UCSD-AML1 (cell line): ENCODE data around the gene OPRL1.
"Not testable (repeated sequence)": the region's sequence is repeated elsewhere in the genome, so short reads cannot be mapped to it uniquely, and the experiment has no call there.

Experiments used
- DNase-seq: peaks from one replicate; lab custom pipeline; 2025; ENCODE audit not compliant: unreplicated experiment; lab: John Stamatoyannopoulos, UW

OPRL1 gene

GRCh38 chr20:64083378-64083803 lies 3.5 kb downstream of the OPRL1 start:
- DNase-seq: peak; percentile 88

GRCh38 chr20:64083804-64084684 lies 4.2 kb downstream of the OPRL1 start, which contains the start of gene LKAAEAR1:
TSS of gene LKAAEAR1 (minus strand) at chr20:64084398. CDS start at chr20:64084219, 179 bp downstream.
- no peak for DNase-seq

GRCh38 chr20:64084685-64085152 lies 4.8 kb downstream of the OPRL1 start:
- DNase-seq: no peak

- no peak for DNase-seq
These were observed 6.9 kb downstream of the OPRL1 start for GRCh38 chr20:64086801-64087200.

- not testable (repeated sequence) for DNase-seq
These were observed 7.4 kb downstream of the OPRL1 start for GRCh38 chr20:64087226-64087825.

GRCh38 chr20:64088586-64088985 lies 8.7 kb downstream of the OPRL1 start:
- DNase-seq: not testable (repeated sequence)

GRCh38 chr20:64090165-64090564 lies 10.3 kb downstream of the OPRL1 start:
- no peak for DNase-seq

- DNase-seq: no peak
These were observed 11.5 kb downstream of the OPRL1 start for GRCh38 chr20:64091340-64091739.

GRCh38 chr20:64091770-64092169 lies 11.9 kb downstream of the OPRL1 start:
- DNase-seq: no peak

- DNase-seq: no peak
These were observed 12.6 kb downstream of the OPRL1 start for GRCh38 chr20:64092258-64093012.

- no peak for DNase-seq
These were observed 13.2 kb downstream of the OPRL1 start for GRCh38 chr20:64093013-64093503.

- DNase-seq: no peak
These were observed 15.6 kb downstream of the OPRL1 start for GRCh38 chr20:64095455-64095854.

- DNase-seq: no peak
These were observed 16.0 kb downstream of the OPRL1 start for GRCh38 chr20:64095927-64096326.

- DNase-seq: no peak
These were observed 16.7 kb downstream of the OPRL1 start for GRCh38 chr20:64096535-64096934.

- DNase-seq: no peak
These were observed 18.7 kb downstream of the OPRL1 start for GRCh38 chr20:64098471-64099013.

- no peak for DNase-seq
These were observed 19.4 kb downstream of the OPRL1 start for GRCh38 chr20:64099086-64099786.

GRCh38 chr20:64099880-64100565 lies 20.1 kb downstream of the OPRL1 start:
- no peak for DNase-seq

GRCh38 chr20:64100566-64100888 lies 20.6 kb downstream of the OPRL1 start:
- no peak for DNase-seq

- no peak for DNase-seq
These were observed 21.2 kb downstream of the OPRL1 start for GRCh38 chr20:64100946-64101688.
